ENCODE results near the gene KCNG2. TPM values are rescaled to one million over a fixed set of nuclear protein-coding genes. Genes with fewer than 3 reads are reported as not detected.

Gene KCNG2
- total and polyA plus RNA-seq, 2 of the 4 experiments (the other 2 are of a cell fraction), result not detected

- H2AFZ ChIP-seq (replicated peaks; ENCODE audit: low read length, poor library complexity), result no peak overlapping the region
- ATAC-seq (ENCODE audit: low read depth) (no peak), DNase-seq (no peak)
- no peak overlapping the region for H3K23ac ChIP-seq (ENCODE audit: low read depth, low read length)
- H4K5ac ChIP-seq (ENCODE audit: low read depth, low read length), result no peak overlapping the region
- no TSS peak for BruUV-seq (replicated peaks)
- H3K27ac ChIP-seq (ENCODE audit: insufficient read depth, low read length), result no peak overlapping the region
- WGBS, 2 experiments (ENCODE audit: extremely low coverage in 2 of 2, insufficient read length in 1 of 2), result 96% methylated on average over 5 of the region's 20 CpGs; no CpG with 5 or more reads in 1 of the 2 experiments
- H3K79me1 ChIP-seq (ENCODE audit: low read depth in 1 of 2, low read length in 2 of 2), result peaks cover 15 to 87% of the 10 kb centered on the region in 2 experiments; a peak in 3 of 4 replicates
- ChIA-PET POLR2A (ENCODE audit: unreplicated experiment) (no interaction called here), CTCF (interaction anchor here (0.8 kb wide), 1 partner anchor 63 kb away, joined by 3 read pairs; no protein-coding TSS in a partner anchor)
- H2BK20ac ChIP-seq (ENCODE audit: low read depth, low read length), result no peak overlapping the region
- peaks cover 76% of the 10 kb centered on the region for H4K20me1 ChIP-seq (ENCODE audit: insufficient read depth, low read length)
- H2AK9ac ChIP-seq (replicated peaks; ENCODE audit: low read depth, low read length, poor library complexity), result no peak overlapping the region
- H3K56ac ChIP-seq (ENCODE audit: extremely low read depth, insufficient read depth, low read length), result no peak overlapping the region
- peaks cover 52% of the 10 kb centered on the region for H3K36me3 ChIP-seq (ENCODE audit: control insufficient read depth, insufficient read depth, low read length)
- H3K4ac ChIP-seq (ENCODE audit: low read depth, low read length), result no peak overlapping the region
- no peaks in the 10 kb centered on the region for H3K9me3 ChIP-seq (ENCODE audit: control insufficient read depth, insufficient read depth, low read length)
- H3K9ac ChIP-seq (ENCODE audit: low read depth, low read length), result no peak overlapping the region
- peaks cover 11% of the 10 kb centered on the region for H3K9me1 ChIP-seq (ENCODE audit: insufficient read depth, low read length)
- in situ Hi-C loops (cut with MboI; ENCODE audit: low sequenced_read_pairs) (no loop called here), dilution Hi-C loops (cut with HindIII; ENCODE audit: low sequenced_read_pairs, unreplicated experiment) (no loop called here), intact Hi-C loops (cut with micrococcal nuclease) (no loop called here)
- H3K4me2 ChIP-seq (ENCODE audit: low read depth, low read length), result no peak overlapping the region
- no peak overlapping the region for H2AK5ac ChIP-seq (ENCODE audit: low read depth, low read length)
- no peak overlapping the region for H2BK5ac ChIP-seq (ENCODE audit: low read depth, low read length, poor library complexity, severe bottlenecking)
- no peak overlapping the region for H4K8ac ChIP-seq (ENCODE audit: low read depth in 2 of 2, low read length in 2 of 2)
- H3K4me3 ChIP-seq (ENCODE audit: insufficient read depth, low read depth, low read length), result no peak overlapping the region
- H2BK15ac ChIP-seq (ENCODE audit: low read depth, low read length), result no peak overlapping the region
- peaks cover 7% of the 10 kb centered on the region; the same call in 1 of the 2 replicates for H3K4me1 ChIP-seq (ENCODE audit: control insufficient read depth, insufficient read depth, low read length)
- TF ChIP-seq, protein P1, sequence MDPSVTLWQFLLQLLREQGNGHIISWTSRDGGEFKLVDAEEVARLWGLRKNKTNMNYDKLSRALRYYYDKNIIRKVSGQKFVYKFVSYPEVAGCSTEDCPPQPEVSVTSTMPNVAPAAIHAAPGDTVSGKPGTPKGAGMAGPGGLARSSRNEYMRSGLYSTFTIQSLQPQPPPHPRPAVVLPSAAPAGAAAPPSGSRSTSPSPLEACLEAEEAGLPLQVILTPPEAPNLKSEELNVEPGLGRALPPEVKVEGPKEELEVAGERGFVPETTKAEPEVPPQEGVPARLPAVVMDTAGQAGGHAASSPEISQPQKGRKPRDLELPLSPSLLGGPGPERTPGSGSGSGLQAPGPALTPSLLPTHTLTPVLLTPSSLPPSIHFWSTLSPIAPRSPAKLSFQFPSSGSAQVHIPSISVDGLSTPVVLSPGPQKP (IDR thresholded peaks at IDR 0.05; ENCODE audit: borderline replicate concordance, low read depth, low read length), result no peak
- TF ChIP-seq RAD21 (IDR thresholded peaks at IDR 0.05; ENCODE audit: low read length), result no peak
- no peak for TF ChIP-seq FOS (IDR thresholded peaks at IDR 0.05; ENCODE audit: low read depth, low read length)
- no peak for TF ChIP-seq RFX5 (IDR thresholded peaks at IDR 0.05; ENCODE audit: low read depth, low read length)
- TF ChIP-seq BHLHE40 (IDR thresholded peaks at IDR 0.05; ENCODE audit: low read depth, low read length), result no peak
- TF ChIP-seq, protein P2, sequence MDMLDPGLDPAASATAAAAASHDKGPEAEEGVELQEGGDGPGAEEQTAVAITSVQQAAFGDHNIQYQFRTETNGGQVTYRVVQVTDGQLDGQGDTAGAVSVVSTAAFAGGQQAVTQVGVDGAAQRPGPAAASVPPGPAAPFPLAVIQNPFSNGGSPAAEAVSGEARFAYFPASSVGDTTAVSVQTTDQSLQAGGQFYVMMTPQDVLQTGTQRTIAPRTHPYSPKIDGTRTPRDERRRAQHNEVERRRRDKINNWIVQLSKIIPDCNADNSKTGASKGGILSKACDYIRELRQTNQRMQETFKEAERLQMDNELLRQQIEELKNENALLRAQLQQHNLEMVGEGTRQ (IDR thresholded peaks at IDR 0.05; ENCODE audit: low read depth, low read length), result no peak
- TF ChIP-seq CEBPB (IDR thresholded peaks at IDR 0.05; ENCODE audit: low read depth, low read length), result no peak
- no peak for TF ChIP-seq MXI1 (IDR thresholded peaks at IDR 0.05; ENCODE audit: borderline replicate concordance, low read depth, low read length)
- TF ChIP-seq NFE2L2 (IDR thresholded peaks at IDR 0.05; ENCODE audit: low read depth, low read length), result no peak
- TF ChIP-seq MAZ (IDR thresholded peaks at IDR 0.05; ENCODE audit: borderline replicate concordance, low read depth, low read length), result no peak
- TF ChIP-seq CHD1 (IDR thresholded peaks at IDR 0.05; ENCODE audit: low read depth, low read length), result no peak
- H2BK120ac ChIP-seq (ENCODE audit: low read depth, low read length), result no peak overlapping the region
- no peaks in the 10 kb centered on the region for H3K27me3 ChIP-seq (ENCODE audit: control insufficient read depth, insufficient read depth, low read length)
- H4K91ac ChIP-seq (ENCODE audit: insufficient read depth, low read depth, low read length), result no peak overlapping the region
- H3K18ac ChIP-seq (ENCODE audit: low read depth, low read length), result no peak overlapping the region
- H3K14ac ChIP-seq (replicated peaks; ENCODE audit: low read depth, low read length), result no peak overlapping the region
Measured at GRCh38 chr18:79943608-79944125, 145.9 kb downstream of the KCNG2 start.

Measured in IMR-90 (cell line).